B cell (primary cell): ENCODE data around the gene CENPX. TPM values are rescaled to one million over a fixed set of nuclear protein-coding genes. Genes with fewer than 3 reads are reported as not detected.

Experiments
- ATAC-seq: fragments of 200-7000 bp; cut with Tn5 transposase; one replicate; pipeline ENCODE4 v1.10.0; 2021; ENCODE audit warnings: low read depth, mild to moderate bottlenecking, moderate number of reproducible peaks, moderate library complexity
- CTCF ChIA-PET: fragments of 350-600 bp; sonication (Branson Sonifier 250); formaldehyde crosslinking; loops from one replicate; lab custom pipeline; 2021; ENCODE audit warnings: antibody characterized with exemption, inconsistent platforms; lab: Charles Lee
- POLR2A ChIA-PET: fragments of 350-600 bp; sonication (Branson Sonifier 250); formaldehyde crosslinking; loops from one replicate; lab custom pipeline; 2021; ENCODE audit warnings: antibody characterized with exemption; lab: Charles Lee
- DNase-seq: peaks from one replicate; pipeline ENCODE4 v3.0.0; 2013
- H2AFZ ChIP-seq: 2 replicates; pipeline ENCODE4 v1.6.1; 2012; ENCODE audit warnings: mild to moderate bottlenecking, low read depth, low read length; ENCODE audit not compliant: insufficient read depth, poor library complexity, severe bottlenecking
- H3K27ac ChIP-seq, 2 donors: 1 replicate in 1 of 2; 2 replicates in 1 of 2; pipeline ENCODE4 v1.5.1; 2012 to 2013; ENCODE audit warnings: low read length in 2 of 2, mild to moderate bottlenecking in 2 of 2, moderate library complexity in 1 of 2
- H3K27me3 ChIP-seq, 4 experiments: fragments of 200-600 bp in 1 of 4; sonication (generic) in 1 of 4; replicated peaks in 1 of 4; 1 replicate in 2 of 4; 2 replicates in 2 of 4; pipeline versions ENCODE4 v1.6.1 to v1.7.0; 2013 to 2016; ENCODE audit warnings: low read length in 3 of 4, mild to moderate bottlenecking in 2 of 4, mixed read lengths in 1 of 4, moderate library complexity in 1 of 4; ENCODE audit not compliant: insufficient read depth in 4 of 4, control insufficient read depth in 3 of 4; ENCODE audit errors: control extremely low read depth in 1 of 4
- H3K36me3 ChIP-seq, 2 experiments: replicated peaks in 1 of 2; 1 replicate in 1 of 2; 2 replicates in 1 of 2; pipeline versions ENCODE4 v1.6.1 to v1.7.1; 2013; ENCODE audit warnings: low read length in 1 of 2; ENCODE audit not compliant: insufficient read depth in 2 of 2, control insufficient read depth in 1 of 2; ENCODE audit errors: control extremely low read depth in 1 of 2, extremely low read depth in 1 of 2
- H3K4me1 ChIP-seq, 2 donors: fragments of 200-600 bp in 1 of 2; sonication (generic) in 1 of 2; 1 replicate in 1 of 2; 2 replicates in 1 of 2; pipeline versions ENCODE4 v1.5.1 to v1.6.1; 2013 to 2017; ENCODE audit warnings: low read length in 2 of 2; ENCODE audit not compliant: control insufficient read depth in 2 of 2, insufficient read depth in 2 of 2
- H3K4me2 ChIP-seq: replicated peaks from 2 replicates; pipeline ENCODE3; 2012; ENCODE audit warnings: mild to moderate bottlenecking, low read depth, low read length; ENCODE audit not compliant: poor library complexity, severe bottlenecking
- H3K4me3 ChIP-seq, 5 experiments: fragments of 200-600 bp in 1 of 5; sonication (generic) in 1 of 5; 1 replicate in 3 of 5; 2 replicates in 2 of 5; pipeline versions ENCODE4 v1.5.1 to v1.7.0; 2011 to 2016; ENCODE audit warnings: low read length in 4 of 5, mild to moderate bottlenecking in 4 of 5, low read depth in 2 of 5, control low read depth in 1 of 5, moderate library complexity in 1 of 5; ENCODE audit not compliant: insufficient read depth in 1 of 5; ENCODE audit errors: control extremely low read depth in 1 of 5, extremely low read depth in 1 of 5
- H3K79me2 ChIP-seq: fragments of 200-600 bp; sonication (generic); one replicate; pipeline ENCODE4 v1.6.0; 2016; ENCODE audit warnings: low read length; ENCODE audit not compliant: control insufficient read depth, insufficient read depth
- H3K9ac ChIP-seq: fragments of 200-600 bp; sonication (generic); 2 replicates; pipeline ENCODE4 v1.6.1; 2017; ENCODE audit warnings: mild to moderate bottlenecking, low read length, moderate library complexity
- H3K9me3 ChIP-seq, 3 donors: one replicate each; pipeline versions ENCODE4 v1.6.1 to v1.7.1; 2013; ENCODE audit warnings: low read length in 2 of 3; ENCODE audit not compliant: control insufficient read depth in 2 of 3, insufficient read depth in 1 of 3; ENCODE audit errors: control extremely low read depth in 1 of 3
- H4K20me1 ChIP-seq: 2 replicates; pipeline ENCODE4 v1.6.0; 2012; ENCODE audit warnings: mild to moderate bottlenecking, low read length; ENCODE audit not compliant: insufficient read depth, control insufficient read depth, poor library complexity, severe bottlenecking
- H3K27ac Mint-ChIP-seq: one replicate; pipeline ENCODE4 v1.8.0; 2021; ENCODE audit warnings: mixed read lengths
- H3K27me3 Mint-ChIP-seq: one replicate; pipeline ENCODE4 v1.8.0; 2021; ENCODE audit warnings: mixed read lengths
- H3K4me1 Mint-ChIP-seq: one replicate; pipeline ENCODE4 v1.8.0; 2021; ENCODE audit warnings: mixed read lengths
- H3K4me3 Mint-ChIP-seq: one replicate; pipeline ENCODE4 v1.8.0; 2021; ENCODE audit warnings: mixed read lengths
- H3K9me3 Mint-ChIP-seq: one replicate; pipeline ENCODE4 v1.8.0; 2022; ENCODE audit warnings: mixed read lengths; ENCODE audit not compliant: insufficient read depth
- CTCF ChIP-seq: fragments of 200-600 bp; IDR thresholded peaks from one replicate; pipeline ENCODE4 v1.8.0; 2022; ENCODE audit warnings: antibody characterized with exemption, mild to moderate bottlenecking
- EZH2 ChIP-seq: IDR thresholded peaks from 2 replicates; pipeline ENCODE4 v1.6.1; 2012; ENCODE audit warnings: borderline replicate concordance, low read depth, mild to moderate bottlenecking, moderate library complexity, low read length; ENCODE audit not compliant: insufficient read depth, poor library complexity, severe bottlenecking
- WGBS: methylation state at CpG from one replicate; pipeline ENCODE4 v1.1.5; 2013; ENCODE audit warnings: missing lambda C conversion rate; ENCODE audit not compliant: insufficient coverage; 5-methylcytosine and 5-hydroxymethylcytosine counted together
- intact Hi-C: fragments of 100-400 bp; cut with micrococcal nuclease; formaldehyde crosslinking; loops from one replicate; pipeline ENCODE4 v1.10.0; 2022
- polyA plus RNA-seq: library from polyadenylated mRNA; depleted of rRNA; stranded (reverse); fragments of >200 nt; gene quantifications from 2 replicates; pipeline ENCODE4 v1.2.3, GENCODE V29; 2012
- total RNA-seq, 2 donors: library from RNA; stranded (reverse); fragments of 120-200 nt in 1 of 2; gene quantifications; 1 replicate in 1 of 2; 2 replicates in 1 of 2; pipeline versions ENCODE4 v1.2.3 to v1.2.4, GENCODE V29; 2013 to 2022

The CENPX gene
- total and polyA plus RNA-seq, 2 donors (not counting 1 experiment from before 2014, with no cell fraction given) = 37.0 to 40.1 TPM

DNA sequence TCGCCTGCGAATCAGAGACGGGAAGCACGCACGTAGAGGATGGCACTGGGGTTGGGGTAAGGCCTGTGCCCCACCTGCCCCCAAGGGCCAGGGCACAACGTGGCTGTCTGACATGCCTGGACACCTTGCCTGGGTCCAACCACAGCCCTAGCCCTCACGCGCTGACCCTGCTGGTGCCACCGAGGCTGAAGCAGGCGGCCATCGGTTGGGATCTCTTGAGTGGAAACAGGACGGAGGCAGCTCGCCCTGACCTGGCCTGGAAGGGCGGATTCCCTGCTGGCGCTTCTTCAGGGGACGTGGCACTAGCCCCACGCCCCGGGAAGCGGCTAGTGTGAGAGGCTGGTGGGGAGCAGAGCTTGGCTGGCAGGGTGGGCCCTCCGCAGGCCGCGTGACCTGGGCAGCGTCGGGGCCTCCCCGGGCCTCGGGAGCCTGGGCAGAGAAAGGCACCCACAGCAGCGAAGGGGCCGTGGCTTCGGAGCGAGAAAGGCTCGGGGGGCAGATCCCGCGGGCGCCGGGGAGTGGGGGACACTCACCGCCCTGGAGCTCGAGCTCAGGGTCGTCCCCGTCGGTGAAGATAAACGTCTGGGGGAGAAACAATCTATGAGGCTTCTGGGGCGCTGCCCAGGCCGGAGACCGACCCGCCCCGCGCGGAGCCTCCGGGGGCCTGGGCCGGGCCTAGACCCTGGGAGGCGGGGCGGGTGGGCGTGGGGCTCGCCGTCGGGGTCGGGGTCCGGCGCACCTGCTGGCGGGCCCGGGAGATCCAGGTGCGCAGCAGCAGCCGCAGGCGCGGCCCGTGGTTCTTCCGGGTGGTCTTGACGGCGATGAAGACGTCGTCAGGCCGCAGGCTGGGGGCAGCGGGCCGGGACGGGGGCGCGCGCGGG lies 28.3 kb upstream of the CENPX start:
- peaks cover 20 to 34% of the 10 kb centered on the region in 2 donors for H3K4me1 ChIP-seq
- WGBS = 21% methylated on average over 79 of the region's 79 CpGs
- Mint-ChIP-seq H3K9me3 (no peaks in the 10 kb centered on the region), H3K4me3 (peak overlapping the region; percentile 84), H3K27me3 (no peaks in the 10 kb centered on the region), H3K4me1 (peaks cover 14% of the 10 kb centered on the region), H3K27ac (peak overlapping the region; percentile 86)
- intact Hi-C loops = loop anchor here (1.0 to 2.0 kb wide), 4 partner anchors 14 to 47 kb away; partner anchors contain the start of genes CENPX, DCXR, FASN and LRRC45
- H3K4me3 ChIP-seq = peak overlapping the region in 4 of 5 experiments; percentile 43 to 63 (median 58)
- ATAC-seq (peak; percentile 26), DNase-seq (no peak)
- H3K27ac ChIP-seq = peak overlapping the region in 1 of 2 donors; percentile 30
- H2AFZ ChIP-seq = peak overlapping the region; percentile 66
- ChIA-PET POLR2A (interaction anchor here (0.8 to 1.9 kb wide), 2 partner anchors 18 to 48 kb away, joined by 3 to 5 read pairs; partner anchors contain the start of gene FASN), CTCF (interaction anchor here (0.7 to 1.7 kb wide), 2 partner anchors 13 to 31 kb away, joined by 3 to 6 read pairs; partner anchors contain the start of gene DCXR)
- H3K9ac ChIP-seq = peak overlapping the region; percentile 63
- H3K27me3 ChIP-seq = no peaks in the 10 kb centered on the region
- H4K20me1 ChIP-seq = peaks cover 19% of the 10 kb centered on the region
- peaks cover 0 to 23% of the 10 kb centered on the region in 2 experiments for H3K36me3 ChIP-seq
- peaks cover 29% of the 10 kb centered on the region for H3K79me2 ChIP-seq
- peak overlapping the region; percentile 90 for H3K4me2 ChIP-seq
- H3K9me3 ChIP-seq = no peaks in the 10 kb centered on the region
- TF ChIP-seq EZH2 (no peak), CTCF (no peak)
